HG03442 (cell line): ENCODE results near the gene AIFM1.
A peak's percentile ranks its signal among the peaks of the same experiment; 100 is the strongest.
"Not testable (repeated sequence)": the region's sequence is repeated elsewhere in the genome, so short reads cannot be mapped to it uniquely, and the experiment has no call there.

Source experiments
- ATAC-seq: cut with Tn5 transposase; IDR thresholded peaks from one replicate; pipeline ENCODE4 v1.9.1; 2021; ENCODE audit warnings: mild to moderate bottlenecking, moderate library complexity; ENCODE audit not compliant: unreplicated experiment

The AIFM1 gene

GRCh38 chrX:130120746-130121504 lies 44.7 kb downstream of the AIFM1 start:
- peak; percentile 70 for ATAC-seq

- peak; percentile 31 for ATAC-seq
Measured at GRCh38 chrX:130120321-130120731, 45.3 kb downstream of the AIFM1 start.

- no peak for ATAC-seq
Measured at GRCh38 chrX:130119312-130119898, 46.2 kb downstream of the AIFM1 start.

GRCh38 chrX:130118441-130119311 lies 47.0 kb downstream of the AIFM1 start:
- no peak for ATAC-seq

DNA sequence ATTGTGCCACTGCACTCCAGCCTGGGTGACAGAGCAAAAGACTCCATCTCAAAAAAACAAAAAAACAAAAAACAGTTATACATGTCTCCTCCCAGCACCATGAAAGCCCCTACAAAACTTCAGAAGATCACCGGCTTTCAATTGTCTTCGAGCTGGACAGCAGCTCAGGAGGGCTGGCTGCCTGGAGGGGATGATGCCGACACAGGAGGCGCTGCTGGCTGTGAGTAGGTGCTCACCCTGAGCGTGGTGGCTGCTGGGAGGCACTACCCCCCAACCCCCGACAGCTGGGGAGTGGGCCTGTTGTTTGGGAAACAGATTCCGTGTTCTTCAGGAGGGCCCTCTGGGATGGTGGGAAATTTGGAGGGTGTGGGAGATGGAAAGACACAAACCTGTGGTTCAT lies 48.5 kb downstream of the AIFM1 start:
- no peak for ATAC-seq

GRCh38 chrX:130115119-130115885 lies 50.3 kb downstream of the AIFM1 start:
- not testable (repeated sequence) for ATAC-seq

DNA sequence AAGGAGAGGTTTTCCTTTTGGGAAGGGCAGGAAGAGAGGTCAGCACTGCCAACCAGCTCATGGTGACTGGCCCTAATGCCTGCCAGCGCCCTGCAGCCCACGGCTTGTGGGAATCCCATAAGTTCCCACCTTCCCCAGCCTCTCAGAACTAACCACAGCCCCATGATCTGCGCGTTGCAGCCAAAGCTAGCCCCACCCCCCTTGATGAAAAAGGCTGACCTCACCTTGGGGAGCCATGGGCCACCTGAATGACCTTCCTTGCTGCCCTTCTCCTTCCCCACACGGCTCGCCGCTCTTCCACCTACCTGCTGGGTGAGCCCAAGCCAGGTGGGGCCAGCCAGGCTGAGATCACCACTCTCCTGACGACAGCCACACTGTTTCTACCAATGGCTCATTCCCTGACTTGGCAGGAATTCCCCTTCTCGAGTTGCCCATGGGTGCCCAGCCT lies 51.5 kb downstream of the AIFM1 start:
- ATAC-seq = no peak

GRCh38 chrX:130111220-130112154 lies 54.2 kb downstream of the AIFM1 start:
- no peak for ATAC-seq

GRCh38 chrX:130110379-130111219 lies 55.0 kb downstream of the AIFM1 start, which contains the start of gene ELF4:
TSS of gene ELF4 (minus strand) at chrX:130110497. CDS start at chrX:130081330, 29,167 bp downstream.
- peak; percentile 38 for ATAC-seq

- ATAC-seq = peak; percentile 1
Measured at GRCh38 chrX:130109429-130110378, 55.9 kb downstream of the AIFM1 start.

DNA sequence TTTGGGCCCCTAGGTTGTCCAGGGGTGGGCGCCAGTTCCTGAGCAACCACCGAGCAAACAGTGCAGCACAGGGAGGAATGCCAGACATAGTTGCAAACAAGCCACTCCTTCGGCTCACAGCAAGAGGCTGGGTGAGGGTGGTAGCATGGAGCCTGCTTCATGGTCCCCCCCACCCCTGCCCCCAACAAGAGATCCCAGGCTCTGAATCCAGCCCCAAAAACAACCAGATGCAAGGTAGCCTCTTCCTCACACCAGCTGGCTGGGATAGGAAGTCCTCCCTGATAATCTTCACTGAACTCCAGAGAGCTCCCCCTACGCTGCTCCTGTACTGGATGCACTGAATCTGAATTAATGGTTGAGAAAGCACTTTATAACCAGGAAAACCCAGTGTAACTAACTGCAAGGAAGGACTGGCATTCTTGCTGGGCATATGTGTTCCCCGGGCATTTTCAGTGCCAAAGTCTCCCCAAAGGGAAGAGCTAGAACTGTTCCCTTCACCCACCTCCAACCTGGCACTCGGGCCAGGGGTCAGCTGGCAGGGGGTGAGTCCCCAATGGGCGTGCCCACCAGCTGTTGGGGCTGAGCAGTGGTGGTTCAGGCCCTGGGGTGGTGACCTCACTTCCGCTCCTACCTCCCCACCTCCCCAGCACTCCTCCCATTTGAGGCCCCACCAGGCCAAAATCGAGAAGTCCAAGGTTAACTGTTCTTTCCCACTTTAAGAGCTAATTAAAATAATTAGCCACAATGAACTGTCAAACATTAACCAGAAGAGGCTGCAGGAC lies 56.8 kb downstream of the AIFM1 start:
- ATAC-seq = peak; percentile 50

GRCh38 chrX:130106071-130106470 lies 59.6 kb downstream of the AIFM1 start:
- no peak for ATAC-seq

DNA sequence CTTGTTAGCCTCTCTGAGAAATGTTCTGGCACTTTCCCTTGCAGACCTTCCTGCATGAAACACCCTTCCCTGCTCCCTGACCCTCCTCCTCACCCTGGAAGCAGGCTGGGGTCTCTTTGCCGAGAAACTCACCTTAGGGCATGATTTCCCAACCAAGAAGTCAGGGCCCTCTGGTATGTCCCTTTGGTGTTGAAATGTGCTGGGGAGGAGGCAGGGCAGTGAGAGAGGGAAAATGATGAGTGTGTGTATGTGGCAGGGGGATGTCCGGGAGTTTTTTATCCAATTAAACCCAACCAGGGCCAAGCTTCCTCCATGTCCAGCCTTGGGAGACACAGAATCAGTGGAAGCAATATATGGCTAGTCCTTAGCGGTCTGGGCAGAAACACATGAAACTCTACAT lies 60.4 kb downstream of the AIFM1 start:
- no peak for ATAC-seq

- no peak for ATAC-seq
Measured at GRCh38 chrX:130103605-130104004, 62.0 kb downstream of the AIFM1 start.

GRCh38 chrX:130100180-130100579 lies 65.5 kb downstream of the AIFM1 start:
- ATAC-seq = no peak

- no peak for ATAC-seq
Measured at GRCh38 chrX:130098210-130098552, 67.5 kb downstream of the AIFM1 start.
